K562 (cell line): ENCODE results near the gene PLEKHG1. TPM values are rescaled to one million over a fixed set of nuclear protein-coding genes. Genes with fewer than 3 reads are reported as not detected.
A peak's percentile ranks its signal among the peaks of the same experiment; 100 is the strongest.

Source experiments
- ATAC-seq: fragments of 200-7000 bp; cut with Tn5 transposase; 3 replicates; pipeline ENCODE4 v1.9.1; 2020; ENCODE audit warnings: moderate library complexity
- BruUV-seq: library from RNA; stranded (reverse); fragments of 400-500 nt; replicated peaks from 2 replicates; lab custom pipeline; 2021; lab: Mats Ljungman, UMichigan
- CTCF ChIA-PET: fragments of 300-600 bp; formaldehyde crosslinking; extraction: SDS; loops from one replicate; lab custom pipeline; 2021; ENCODE audit warnings: low intra/inter-chr PET ratio; lab: Yijun Ruan, JAX
- POLR2A ChIA-PET: fragments of 300-600, 350-650 bp; sonication (Branson Sonifier 250); formaldehyde crosslinking; extraction: SDS; loops from one replicate; lab custom pipeline; 2021; ENCODE audit warnings: antibody characterized with exemption, inconsistent platforms; lab: Yijun Ruan, JAX
- DNase-seq, 4 experiments: peaks; one replicate each; pipeline versions ENCODE4 v3.0.0 to v3.0.0-alpha.2; 2011 to 2018; ENCODE audit warnings: low spot score in 3 of 4, mixed read lengths in 3 of 4; ENCODE audit errors: extremely low read depth in 1 of 4
- FAIRE-seq: peaks from 2 replicates; lab custom pipeline; 2011; peaks lifted over from hg19 to GRCh38; lab: Jason Lieb, UNC
- H2AFZ ChIP-seq: 2 replicates; pipeline ENCODE4 v1.6.0; 2011; ENCODE audit warnings: low read depth, low read length, control low read depth, inconsistent platforms
- H3K27ac ChIP-seq: fragments of 200-600 bp; 3 replicates; pipeline ENCODE4 v1.8.0; 2011; ENCODE audit warnings: low read depth, mild to moderate bottlenecking, control low read depth, inconsistent platforms, low read length, moderate library complexity, mixed read lengths; ENCODE audit errors: extremely low read depth
- H3K27me3 ChIP-seq, 2 experiments: fragments of 300-600 bp in 1 of 2; 2 replicates in 1 of 2; 3 replicates in 1 of 2; pipeline versions ENCODE4 v1.6.0 to v1.8.0; 2011; ENCODE audit warnings: inconsistent platforms in 2 of 2, low read length in 2 of 2, mild to moderate bottlenecking in 1 of 2, mixed read lengths in 1 of 2, moderate library complexity in 1 of 2; ENCODE audit not compliant: control insufficient read depth in 2 of 2, insufficient read depth in 2 of 2
- H3K36me3 ChIP-seq: fragments of 300-600 bp; 3 replicates; pipeline ENCODE4 v1.8.0; 2011; ENCODE audit warnings: mild to moderate bottlenecking, low read length, inconsistent platforms; ENCODE audit not compliant: control insufficient read depth, insufficient read depth
- H3K4me1 ChIP-seq, 2 experiments: fragments of 200-600 bp in 1 of 2; replicated peaks in 1 of 2; 2 replicates in 1 of 2; 3 replicates in 1 of 2; pipeline versions ENCODE4 v1.5.1 to v1.8.0; 2011; ENCODE audit warnings: inconsistent platforms in 2 of 2, low read length in 2 of 2, mild to moderate bottlenecking in 1 of 2, mixed read lengths in 1 of 2, moderate library complexity in 1 of 2; ENCODE audit not compliant: control insufficient read depth in 2 of 2, insufficient read depth in 2 of 2
- H3K4me2 ChIP-seq: 2 replicates; pipeline ENCODE4 v1.6.1; 2011; ENCODE audit warnings: low read length, control low read depth, inconsistent platforms, mixed read lengths; ENCODE audit not compliant: insufficient read depth
- H3K4me3 ChIP-seq: fragments of 200-600 bp; sonication (generic), shearing (Covaris generic); 2 replicates; pipeline ENCODE4 v1.5.1; 2016; ENCODE audit warnings: control low read depth, inconsistent platforms
- H3K79me2 ChIP-seq: fragments of 200-600 bp; 3 replicates; pipeline ENCODE4 v1.8.0; 2011; ENCODE audit warnings: low read length, inconsistent platforms; ENCODE audit not compliant: control insufficient read depth, insufficient read depth
- H3K9ac ChIP-seq, 2 experiments: 2 replicates each; pipeline versions ENCODE4 v1.6.0 to v1.6.1; 2011; ENCODE audit warnings: low read depth in 2 of 2, low read length in 2 of 2, control low read depth in 1 of 2, inconsistent platforms in 1 of 2, mild to moderate bottlenecking in 1 of 2, mixed read lengths in 1 of 2; ENCODE audit not compliant: insufficient read depth in 1 of 2
- H3K9me1 ChIP-seq: one replicate; pipeline ENCODE4 v1.6.0; 2011; ENCODE audit warnings: inconsistent platforms, mild to moderate bottlenecking, low read length, moderate library complexity; ENCODE audit not compliant: control insufficient read depth, insufficient read depth
- H3K9me3 ChIP-seq: replicated peaks from 2 replicates; pipeline ENCODE4 v1.5.1; 2011; ENCODE audit warnings: low read depth, low read length, inconsistent platforms; ENCODE audit not compliant: control insufficient read depth, insufficient read depth
- H4K20me1 ChIP-seq: replicated peaks from 2 replicates; pipeline ENCODE4 v1.6.1; 2011; ENCODE audit warnings: low read length, inconsistent platforms, mixed read lengths; ENCODE audit not compliant: control insufficient read depth, insufficient read depth
- ARID2 ChIP-seq: fragments of 450-650 bp; IDR thresholded peaks from 2 replicates; pipeline ENCODE4 v1.6.1; 2017; ENCODE audit warnings: antibody characterized with exemption, mild to moderate bottlenecking
- C11orf30 ChIP-seq: fragments of 450-650 bp; IDR thresholded peaks from 2 replicates; pipeline ENCODE4 v1.6.1; 2016; ENCODE audit warnings: low read depth, mild to moderate bottlenecking
- DPF2 ChIP-seq: fragments of 450-650 bp; IDR thresholded peaks from 2 replicates; pipeline ENCODE4 v1.6.1; 2016
- JUN ChIP-seq, 2 experiments: sonication (generic) in 1 of 2; formaldehyde crosslinking in 1 of 2; IDR thresholded peaks; 2 replicates each; pipeline versions ENCODE4 v1.6.1 to v1.8.0; 2012 to 2022; ENCODE audit warnings: borderline replicate concordance in 2 of 2, mild to moderate bottlenecking in 2 of 2, improper control_type of control experiment in 1 of 2, low read depth in 1 of 2, low read length in 1 of 2, missing genetic modification reagents in 1 of 2
- MAFG ChIP-seq: fragments of 450-650 bp; conservative IDR thresholded peaks from 2 replicates; pipeline ENCODE4 v1.6.1; 2016; ENCODE audit warnings: missing genetic modification characterization, missing compliant biosample characterization
- MEIS2 ChIP-seq: fragments of 450-650 bp; IDR thresholded peaks from 2 replicates; pipeline ENCODE4 v1.6.1; 2014; ENCODE audit warnings: mild to moderate bottlenecking; ENCODE audit not compliant: partially characterized antibody
- POLR2AphosphoS2 ChIP-seq: IDR thresholded peaks from 2 replicates; pipeline ENCODE4 v1.6.1; 2012; ENCODE audit warnings: low read length, improper control_type of control experiment
- PTTG1 ChIP-seq: fragments of 450-650 bp; IDR thresholded peaks from 2 replicates; pipeline ENCODE4 v1.6.1; 2016; ENCODE audit warnings: low read depth, mild to moderate bottlenecking, missing genetic modification characterization, missing compliant biosample characterization
- SOX6 ChIP-seq: fragments of 450-650 bp; IDR thresholded peaks from 2 replicates; pipeline ENCODE4 v1.6.1; 2014; ENCODE audit warnings: mild to moderate bottlenecking
- ZBED1 ChIP-seq: IDR thresholded peaks from 2 replicates; pipeline ENCODE4 v1.6.1; 2014
- ZNF217 ChIP-seq: sonication (generic); formaldehyde crosslinking; IDR thresholded peaks from 2 replicates; pipeline ENCODE4 v1.8.0; 2022; ENCODE audit warnings: mild to moderate bottlenecking, missing genetic modification reagents
- ZNF316 ChIP-seq: fragments of 450-650 bp; IDR thresholded peaks from 2 replicates; pipeline ENCODE4 v1.6.1; 2016
- ZNF561 ChIP-seq: fragments of 450-650 bp; formaldehyde crosslinking; conservative IDR thresholded peaks from 2 replicates; pipeline ENCODE4 v1.4.0; 2020; ENCODE audit warnings: mild to moderate bottlenecking, moderate library complexity
- ZNF583 ChIP-seq: fragments of 250-450 bp; sonication (Bioruptor Pico); IDR thresholded peaks from 2 replicates; pipeline ENCODE4 v1.4.0; 2020
- WGBS: fragments of 100-300 bp; shearing (Covaris generic); methylation state at CpG from one replicate; pipeline ENCODE4 v1.1.6; 2016; ENCODE audit warnings: low coverage, mixed read lengths; ENCODE audit not compliant: insufficient coverage; ENCODE audit errors: missing lambda C conversion rate; 5-methylcytosine and 5-hydroxymethylcytosine counted together
- in situ Hi-C: fragments of 300-500 bp; cut with MboI; formaldehyde crosslinking; loops from 4 replicates; pipeline ENCODE4 v1.15.0; 2018; ENCODE audit warnings: inconsistent platforms, mixed read lengths
- intact Hi-C: fragments of 100-400 bp; cut with micrococcal nuclease; formaldehyde crosslinking; loops from 2 replicates; pipeline ENCODE4 v1.14.2; 2022
- polyA plus RNA-seq, 8 experiments: library from polyadenylated mRNA; depleted of rRNA in 4 of 8; stranded (reverse) in 5 of 8; unstranded in 3 of 8; fragments of >200 nt; fragmentation: Nextera tagmentation in 2 of 8; fragmentation: Illumina TruSeq in 1 of 8; extraction: Ambion mirVana in 2 of 8; extraction: Trizol in 1 of 8; gene quantifications; 2 replicates each; pipeline versions ENCODE4 v1.2.1 to v1.2.3, GENCODE V29; 2011 to 2014; ENCODE audit warnings: inconsistent platforms in 1 of 8, missing spikeins in 1 of 8
- total RNA-seq, 7 experiments: library from RNA; depleted of rRNA in 6 of 7; stranded (reverse); fragments of >200 nt in 6 of 7; fragmentation: Illumina TruSeq in 2 of 7; extraction: Trizol in 2 of 7; gene quantifications; 2 replicates each; pipeline versions ENCODE4 v1.2.1 to v1.2.3, GENCODE V29; 2011 to 2021; ENCODE audit warnings: low replicate concordance in 1 of 7
- TF ChIP-seq, protein P1 (sequence below): fragments of 450-650 bp; IDR thresholded peaks from 2 replicates; pipeline ENCODE4 v1.6.1; 2016
- TF ChIP-seq, protein P2 (sequence below): fragments of 250-450 bp; sonication (Bioruptor Pico); IDR thresholded peaks from 2 replicates; pipeline ENCODE4 v1.4.0; 2020; ENCODE audit warnings: mild to moderate bottlenecking, moderate library complexity
- TF ChIP-seq, protein P3 (sequence below): fragments of 250-450 bp; sonication (Bioruptor Pico); IDR thresholded peaks from 2 replicates; pipeline ENCODE4 v1.8.0; 2021; ENCODE audit warnings: mild to moderate bottlenecking, moderate library complexity
- TF ChIP-seq, protein P4 (sequence below): fragments of 250-450 bp; sonication (Bioruptor Pico); IDR thresholded peaks from 2 replicates; pipeline ENCODE4 v1.5.0; 2022; ENCODE audit warnings: mild to moderate bottlenecking

PLEKHG1 gene
- total and polyA plus RNA-seq, 9 of the 15 experiments (the other 6 are each of a cell fraction or from before 2014, with no cell fraction given) = 0.03 to 0.16 (median 0.03) TPM; not detected in 6

DNA sequence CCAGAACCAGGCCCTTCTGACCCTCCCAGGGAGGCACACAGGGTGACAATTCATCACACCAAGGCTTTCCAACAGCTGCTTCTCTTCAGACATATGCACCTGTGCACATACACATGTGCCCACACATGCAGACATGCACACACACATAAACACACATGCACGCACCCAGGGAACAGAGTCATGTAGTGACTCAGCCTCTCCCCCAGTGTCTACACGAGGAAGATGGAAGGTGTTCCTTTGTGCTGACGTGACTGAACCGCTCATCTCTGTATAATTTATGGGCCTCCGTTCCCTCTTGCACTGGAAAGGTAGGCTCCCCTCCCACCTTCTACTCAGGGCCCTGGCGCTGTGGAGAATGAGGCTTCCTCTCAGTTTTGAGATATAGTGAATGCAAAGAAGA is 23.8 kb upstream of the PLEKHG1 start:
- no TSS peak for BruUV-seq
- Histone ChIP-seq H4K20me1 (no peaks in the 10 kb centered on the region; the same call in 1 of the 2 replicates), H3K79me2 (no peaks in the 10 kb centered on the region), H3K9ac (no peak overlapping the region), H3K4me3 (no peak overlapping the region), H3K27me3 (peaks cover 2 to 26% of the 10 kb centered on the region in 2 experiments), H2AFZ (no peak overlapping the region), H3K9me1 (no peaks in the 10 kb centered on the region), H3K27ac (no peak overlapping the region), H3K36me3 (no peaks in the 10 kb centered on the region), H3K4me2 (no peak overlapping the region), H3K4me1 (peaks cover 3 to 7% of the 10 kb centered on the region in 2 experiments; a peak in 3 of 5 replicates), H3K9me3 (no peaks in the 10 kb centered on the region)
- TF ChIP-seq ARID2 = no peak
- TF ChIP-seq, protein P1, sequence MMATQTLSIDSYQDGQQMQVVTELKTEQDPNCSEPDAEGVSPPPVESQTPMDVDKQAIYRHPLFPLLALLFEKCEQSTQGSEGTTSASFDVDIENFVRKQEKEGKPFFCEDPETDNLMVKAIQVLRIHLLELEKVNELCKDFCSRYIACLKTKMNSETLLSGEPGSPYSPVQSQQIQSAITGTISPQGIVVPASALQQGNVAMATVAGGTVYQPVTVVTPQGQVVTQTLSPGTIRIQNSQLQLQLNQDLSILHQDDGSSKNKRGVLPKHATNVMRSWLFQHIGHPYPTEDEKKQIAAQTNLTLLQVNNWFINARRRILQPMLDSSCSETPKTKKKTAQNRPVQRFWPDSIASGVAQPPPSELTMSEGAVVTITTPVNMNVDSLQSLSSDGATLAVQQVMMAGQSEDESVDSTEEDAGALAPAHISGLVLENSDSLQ = peak; percentile 72; the same call in 1 of the 2 replicates
- TF ChIP-seq SOX6 = no peak
- TF ChIP-seq, protein P2, sequence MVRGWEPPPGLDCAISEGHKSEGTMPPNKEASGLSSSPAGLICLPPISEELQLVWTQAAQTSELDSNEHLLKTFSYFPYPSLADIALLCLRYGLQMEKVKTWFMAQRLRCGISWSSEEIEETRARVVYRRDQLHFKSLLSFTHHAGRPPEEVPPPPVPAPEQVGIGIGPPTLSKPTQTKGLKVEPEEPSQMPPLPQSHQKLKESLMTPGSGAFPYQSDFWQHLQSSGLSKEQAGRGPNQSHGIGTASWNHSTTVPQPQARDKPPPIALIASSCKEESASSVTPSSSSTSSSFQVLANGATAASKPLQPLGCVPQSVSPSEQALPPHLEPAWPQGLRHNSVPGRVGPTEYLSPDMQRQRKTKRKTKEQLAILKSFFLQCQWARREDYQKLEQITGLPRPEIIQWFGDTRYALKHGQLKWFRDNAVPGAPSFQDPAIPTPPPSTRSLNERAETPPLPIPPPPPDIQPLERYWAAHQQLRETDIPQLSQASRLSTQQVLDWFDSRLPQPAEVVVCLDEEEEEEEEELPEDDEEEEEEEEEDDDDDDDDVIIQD (CRISPR knock-in tag) = no peak
- TF ChIP-seq ZBED1 = no peak
- no peak for TF ChIP-seq POLR2AphosphoS2
- no peak for TF ChIP-seq JUN (IDR thresholded peaks at IDR 0.05; ENCODE audit: borderline replicate concordance, low read depth, low read length)
- no peak for TF ChIP-seq JUN (CRISPR knock-in tag; IDR thresholded peaks at IDR 0.05; ENCODE audit: borderline replicate concordance)
- peak; percentile 28; the same call in 1 of the 2 replicates for TF ChIP-seq ZNF316
- no peak for TF ChIP-seq ZNF217
- TF ChIP-seq C11orf30 = peak; percentile 31; the same call in 1 of the 2 replicates
- TF ChIP-seq, protein P3, sequence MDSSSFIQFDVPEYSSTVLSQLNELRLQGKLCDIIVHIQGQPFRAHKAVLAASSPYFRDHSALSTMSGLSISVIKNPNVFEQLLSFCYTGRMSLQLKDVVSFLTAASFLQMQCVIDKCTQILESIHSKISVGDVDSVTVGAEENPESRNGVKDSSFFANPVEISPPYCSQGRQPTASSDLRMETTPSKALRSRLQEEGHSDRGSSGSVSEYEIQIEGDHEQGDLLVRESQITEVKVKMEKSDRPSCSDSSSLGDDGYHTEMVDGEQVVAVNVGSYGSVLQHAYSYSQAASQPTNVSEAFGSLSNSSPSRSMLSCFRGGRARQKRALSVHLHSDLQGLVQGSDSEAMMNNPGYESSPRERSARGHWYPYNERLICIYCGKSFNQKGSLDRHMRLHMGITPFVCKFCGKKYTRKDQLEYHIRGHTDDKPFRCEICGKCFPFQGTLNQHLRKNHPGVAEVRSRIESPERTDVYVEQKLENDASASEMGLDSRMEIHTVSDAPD = no peak
- TF ChIP-seq PTTG1 (tag) = no peak
- TF ChIP-seq DPF2 = no peak
- TF ChIP-seq, protein P4, sequence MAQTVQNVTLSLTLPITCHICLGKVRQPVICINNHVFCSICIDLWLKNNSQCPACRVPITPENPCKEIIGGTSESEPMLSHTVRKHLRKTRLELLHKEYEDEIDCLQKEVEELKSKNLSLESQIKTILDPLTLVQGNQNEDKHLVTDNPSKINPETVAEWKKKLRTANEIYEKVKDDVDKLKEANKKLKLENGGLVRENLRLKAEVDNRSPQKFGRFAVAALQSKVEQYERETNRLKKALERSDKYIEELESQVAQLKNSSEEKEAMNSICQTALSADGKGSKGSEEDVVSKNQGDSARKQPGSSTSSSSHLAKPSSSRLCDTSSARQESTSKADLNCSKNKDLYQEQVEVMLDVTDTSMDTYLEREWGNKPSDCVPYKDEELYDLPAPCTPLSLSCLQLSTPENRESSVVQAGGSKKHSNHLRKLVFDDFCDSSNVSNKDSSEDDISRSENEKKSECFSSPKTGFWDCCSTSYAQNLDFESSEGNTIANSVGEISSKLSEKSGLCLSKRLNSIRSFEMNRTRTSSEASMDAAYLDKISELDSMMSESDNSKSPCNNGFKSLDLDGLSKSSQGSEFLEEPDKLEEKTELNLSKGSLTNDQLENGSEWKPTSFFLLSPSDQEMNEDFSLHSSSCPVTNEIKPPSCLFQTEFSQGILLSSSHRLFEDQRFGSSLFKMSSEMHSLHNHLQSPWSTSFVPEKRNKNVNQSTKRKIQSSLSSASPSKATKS (CRISPR knock-in tag) = no peak
- no peak for TF ChIP-seq ZNF583 (CRISPR knock-in tag)
- TF ChIP-seq MAFG (tag) = 0 out of 2 replicates have a peak, but pooled peaks have one; percentile 19
- TF ChIP-seq MEIS2 = peak; percentile 43
- no peak for TF ChIP-seq ZNF561 (CRISPR knock-in tag)
- in situ Hi-C loops = no loop called here
- ATAC-seq (peak; percentile 46; the same call in 2 of the 3 replicates), DNase-seq (no peak), FAIRE-seq (no peak)
- intact Hi-C loops = no loop called here
- ChIA-PET CTCF (no interaction called here), POLR2A (interaction anchor here (0.7 kb wide), 1 partner anchor 421 kb away, joined by 3 read pairs; no protein-coding TSS in a partner anchor)
- WGBS = 10% methylated on average over 6 of the region's 6 CpGs
